NCI-H1694 treated with DMSO at 0.1 percent for 48 hours (cell line): Measurements from ENCODE around the gene PPP1R3C.
A peak's percentile ranks its signal among the peaks of the same experiment; 100 is the strongest.

ENCODE experiments used
- DNase-seq: peaks from one replicate; lab custom pipeline; 2025; lab: John Stamatoyannopoulos, UW

The PPP1R3C gene

GRCh38 chr10:91632671-91633550, at the start of gene PPP1R3C:
TSS of gene PPP1R3C (minus strand) at chr10:91633071. CDS start at chr10:91632969, 102 bp downstream.
- no peak for DNase-seq

- peak; percentile 59 for DNase-seq
Measured at GRCh38 chr10:91681361-91682276, 48.7 kb upstream of the PPP1R3C start.

GRCh38 chr10:91680487-91680886, 47.6 kb upstream of the PPP1R3C start:
- DNase-seq = no peak

GRCh38 chr10:91679296-91679695, 46.4 kb upstream of the PPP1R3C start:
- no peak for DNase-seq

- no peak for DNase-seq
Measured at GRCh38 chr10:91677911-91678310, 45.0 kb upstream of the PPP1R3C start.

- DNase-seq = peak; percentile 62
Measured at GRCh38 chr10:91672021-91672608, 39.2 kb upstream of the PPP1R3C start.

GRCh38 chr10:91668913-91669312, 36.0 kb upstream of the PPP1R3C start:
- DNase-seq = no peak

GRCh38 chr10:91665842-91666241, 33.0 kb upstream of the PPP1R3C start:
- no peak for DNase-seq

- no peak for DNase-seq
Measured at GRCh38 chr10:91664426-91664825, 31.6 kb upstream of the PPP1R3C start.

- no peak for DNase-seq
Measured at GRCh38 chr10:91662993-91663392, 30.1 kb upstream of the PPP1R3C start.

- DNase-seq = no peak
Measured at GRCh38 chr10:91653219-91653870, 20.5 kb upstream of the PPP1R3C start.

GRCh38 chr10:91652364-91652763, 19.5 kb upstream of the PPP1R3C start:
- no peak for DNase-seq

- DNase-seq = no peak
Measured at GRCh38 chr10:91643700-91644099, 10.8 kb upstream of the PPP1R3C start.

- DNase-seq = no peak
Measured at GRCh38 chr10:91642831-91643692, 10.2 kb upstream of the PPP1R3C start.

GRCh38 chr10:91636892-91637291, 4.0 kb upstream of the PPP1R3C start:
- DNase-seq = no peak

- DNase-seq = peak; percentile 49
Measured at GRCh38 chr10:91635401-91636400, 2.8 kb upstream of the PPP1R3C start.

- no peak for DNase-seq
Measured at GRCh38 chr10:91634898-91635297, 2.0 kb upstream of the PPP1R3C start.

- DNase-seq = no peak
Measured at GRCh38 chr10:91634246-91634645, 1.4 kb upstream of the PPP1R3C start.

GRCh38 chr10:91630625-91631024, 2.2 kb downstream of the PPP1R3C start:
- no peak for DNase-seq
